ENCODE data around the gene IL5RA. TPM values are rescaled to one million over a fixed set of nuclear protein-coding genes. Genes with fewer than 3 reads are reported as not detected.

Gene IL5RA
- total RNA-seq, 4 donors from 2014 or later, result 0.16 TPM; not detected in 3

DNA sequence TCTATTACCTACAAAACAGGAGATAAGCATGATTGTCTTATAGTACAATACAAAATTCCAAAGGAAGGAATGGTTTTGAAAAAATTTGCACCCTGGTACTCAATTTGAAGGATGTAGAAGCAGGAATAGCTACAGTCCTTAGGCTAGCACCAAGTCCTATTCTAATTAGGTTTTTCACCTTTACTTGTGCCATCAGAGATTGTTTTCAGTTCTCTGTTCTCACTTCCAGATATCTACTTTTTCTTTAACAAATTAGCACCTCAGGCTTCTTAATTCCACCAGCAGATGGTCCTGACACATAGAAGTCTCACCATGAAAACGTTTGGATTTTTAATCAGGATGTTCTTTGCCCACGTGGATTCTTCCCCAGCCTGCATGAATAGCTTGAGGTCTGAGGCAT, 43.8 kb downstream of the IL5RA start:
- no peak overlapping the region for H3K4me3 ChIP-seq
- no peak overlapping the region for H3K27ac ChIP-seq
- TF ChIP-seq POLR2A (IDR thresholded peaks at IDR 0.05) (no peak), POLR2AphosphoS5 (IDR thresholded peaks at IDR 0.05) (no peak), EP300 (IDR thresholded peaks at IDR 0.05) (no peak)
- TF ChIP-seq, protein P1, sequence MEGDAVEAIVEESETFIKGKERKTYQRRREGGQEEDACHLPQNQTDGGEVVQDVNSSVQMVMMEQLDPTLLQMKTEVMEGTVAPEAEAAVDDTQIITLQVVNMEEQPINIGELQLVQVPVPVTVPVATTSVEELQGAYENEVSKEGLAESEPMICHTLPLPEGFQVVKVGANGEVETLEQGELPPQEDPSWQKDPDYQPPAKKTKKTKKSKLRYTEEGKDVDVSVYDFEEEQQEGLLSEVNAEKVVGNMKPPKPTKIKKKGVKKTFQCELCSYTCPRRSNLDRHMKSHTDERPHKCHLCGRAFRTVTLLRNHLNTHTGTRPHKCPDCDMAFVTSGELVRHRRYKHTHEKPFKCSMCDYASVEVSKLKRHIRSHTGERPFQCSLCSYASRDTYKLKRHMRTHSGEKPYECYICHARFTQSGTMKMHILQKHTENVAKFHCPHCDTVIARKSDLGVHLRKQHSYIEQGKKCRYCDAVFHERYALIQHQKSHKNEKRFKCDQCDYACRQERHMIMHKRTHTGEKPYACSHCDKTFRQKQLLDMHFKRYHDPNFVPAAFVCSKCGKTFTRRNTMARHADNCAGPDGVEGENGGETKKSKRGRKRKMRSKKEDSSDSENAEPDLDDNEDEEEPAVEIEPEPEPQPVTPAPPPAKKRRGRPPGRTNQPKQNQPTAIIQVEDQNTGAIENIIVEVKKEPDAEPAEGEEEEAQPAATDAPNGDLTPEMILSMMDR (IDR thresholded peaks at IDR 0.05), result no peak
- WGBS, result 44% methylated on average over 2 of the region's 2 CpGs
- H3K4me1 ChIP-seq, result no peaks in the 10 kb centered on the region
- DNase-seq (ENCODE audit: low spot score in 2 of 2), result no peak
- no peaks in the 10 kb centered on the region for H3K27me3 ChIP-seq
- H3K36me3 ChIP-seq, result no peaks in the 10 kb centered on the region
- H3K9me3 ChIP-seq, result no peaks in the 10 kb centered on the region

DNA sequence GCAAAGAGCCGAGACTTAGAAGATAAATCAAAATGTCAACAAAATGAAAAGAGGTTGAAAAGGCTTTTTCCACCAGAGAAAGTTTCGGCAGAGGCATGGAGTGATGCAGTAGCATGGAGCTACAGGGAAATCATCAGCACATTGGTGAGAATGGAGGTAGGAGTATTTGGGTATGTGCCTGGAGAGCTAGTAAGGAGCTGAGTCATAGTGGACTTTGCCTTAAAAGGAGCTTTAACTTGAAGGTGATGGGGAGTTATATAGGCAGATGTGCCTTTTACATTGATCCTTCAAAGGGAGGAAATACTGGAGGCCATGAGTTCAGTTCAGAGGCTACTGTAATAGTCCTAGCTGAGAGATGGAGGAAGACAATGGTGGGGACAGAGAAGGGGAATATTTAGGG, 44.3 kb downstream of the IL5RA start:
- 87% methylated on average over 2 of the region's 2 CpGs for WGBS
- H3K4me3 ChIP-seq, result no peak overlapping the region
- H3K27ac ChIP-seq, result no peak overlapping the region
- no peaks in the 10 kb centered on the region for H3K9me3 ChIP-seq
- H3K36me3 ChIP-seq, result no peaks in the 10 kb centered on the region
- H3K4me1 ChIP-seq, result no peaks in the 10 kb centered on the region
- DNase-seq (ENCODE audit: low spot score in 2 of 2), result no peak
- TF ChIP-seq EP300 (IDR thresholded peaks at IDR 0.05), result no peak
- TF ChIP-seq, protein P1 (IDR thresholded peaks at IDR 0.05), result no peak
- TF ChIP-seq POLR2AphosphoS5 (IDR thresholded peaks at IDR 0.05), result no peak
- no peak for TF ChIP-seq POLR2A (IDR thresholded peaks at IDR 0.05)
- H3K27me3 ChIP-seq, result no peaks in the 10 kb centered on the region

- no peak for DNase-seq (ENCODE audit: low spot score in 2 of 2)
- Histone ChIP-seq H3K27me3 (no peaks in the 10 kb centered on the region), H3K4me1 (no peaks in the 10 kb centered on the region), H3K27ac (no peak overlapping the region), H3K9me3 (no peaks in the 10 kb centered on the region), H3K36me3 (no peaks in the 10 kb centered on the region), H3K4me3 (no peak overlapping the region)
- WGBS, result 30% methylated on average over 4 of the region's 4 CpGs
- no peak for TF ChIP-seq POLR2AphosphoS5 (IDR thresholded peaks at IDR 0.05)
- TF ChIP-seq, protein P1 (IDR thresholded peaks at IDR 0.05), result no peak
- no peak for TF ChIP-seq EP300 (IDR thresholded peaks at IDR 0.05)
- no peak for TF ChIP-seq POLR2A (IDR thresholded peaks at IDR 0.05)
Measured at GRCh38 chr3:3064297-3064696, 45.9 kb downstream of the IL5RA start.

DNA sequence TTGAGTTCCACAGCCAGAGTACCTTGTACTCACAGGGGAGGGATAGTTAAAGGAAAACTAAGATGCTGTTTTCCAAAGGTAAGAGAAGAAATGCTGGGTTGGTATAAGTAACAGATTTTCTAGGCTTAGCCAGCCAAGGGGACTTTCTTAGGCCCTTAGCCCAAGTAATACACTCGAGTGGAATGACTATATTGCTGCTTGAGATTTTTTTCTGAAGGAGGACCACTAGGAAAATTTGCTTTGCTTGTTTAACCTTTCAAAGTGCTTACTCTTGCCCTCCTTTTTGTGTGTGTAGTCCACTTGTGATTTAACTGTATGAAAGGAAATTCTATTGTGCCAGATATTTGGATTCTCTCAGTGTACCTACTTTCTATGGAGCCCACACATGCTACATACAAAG, 50.5 kb downstream of the IL5RA start:
- Histone ChIP-seq H3K36me3 (no peaks in the 10 kb centered on the region), H3K27ac (no peak overlapping the region), H3K9me3 (no peaks in the 10 kb centered on the region), H3K27me3 (no peaks in the 10 kb centered on the region), H3K4me1 (no peaks in the 10 kb centered on the region), H3K4me3 (no peak overlapping the region)
- WGBS, result 76% methylated on average over 1 of the region's 1 CpG
- TF ChIP-seq POLR2AphosphoS5 (IDR thresholded peaks at IDR 0.05) (no peak), EP300 (IDR thresholded peaks at IDR 0.05) (no peak), POLR2A (IDR thresholded peaks at IDR 0.05) (no peak)
- TF ChIP-seq, protein P1 (IDR thresholded peaks at IDR 0.05), result no peak
- no peak for DNase-seq (ENCODE audit: low spot score in 2 of 2)

DNA sequence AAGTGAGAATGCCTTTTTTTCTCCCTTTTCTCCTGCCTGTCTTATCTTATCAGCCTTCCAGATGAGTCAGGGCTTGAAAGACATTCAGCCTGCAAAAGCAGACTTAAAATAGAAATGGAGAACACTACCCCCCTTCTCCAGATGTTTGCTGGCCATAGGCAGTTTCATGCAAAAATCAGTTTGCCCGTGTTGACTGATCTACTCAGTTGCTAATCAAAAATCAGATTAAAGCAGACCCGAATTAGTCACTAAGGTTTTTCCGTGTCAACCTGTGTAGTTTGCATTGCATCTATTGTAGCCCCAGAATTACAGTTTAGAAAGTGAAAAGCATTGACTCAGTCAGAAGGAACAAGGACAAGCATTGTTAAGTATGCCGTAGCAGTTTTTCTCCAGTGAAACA, 56.2 kb downstream of the IL5RA start:
- H3K27me3 ChIP-seq, result no peaks in the 10 kb centered on the region
- DNase-seq (ENCODE audit: low spot score in 2 of 2), result no peak
- H3K4me3 ChIP-seq, result no peak overlapping the region
- TF ChIP-seq POLR2A (IDR thresholded peaks at IDR 0.05) (no peak), EP300 (IDR thresholded peaks at IDR 0.05) (no peak), POLR2AphosphoS5 (IDR thresholded peaks at IDR 0.05) (no peak)
- TF ChIP-seq, protein P1 (IDR thresholded peaks at IDR 0.05), result no peak
- WGBS, result 59% methylated on average over 4 of the region's 4 CpGs
- H3K36me3 ChIP-seq, result no peaks in the 10 kb centered on the region
- H3K9me3 ChIP-seq, result no peaks in the 10 kb centered on the region
- no peaks in the 10 kb centered on the region for H3K4me1 ChIP-seq
- no peak overlapping the region for H3K27ac ChIP-seq
